GM12878 (cell line): ENCODE results near the gene EOMES. TPM values are rescaled to one million over a fixed set of nuclear protein-coding genes. Genes with fewer than 3 reads are reported as not detected.

Experiments
- BHLHE40 ChIP-seq, 2 experiments: fragments of 450-650 bp in 1 of 2; IDR thresholded peaks; 2 replicates each; pipeline ENCODE4 v1.6.1; 2011 to 2017; ENCODE audit warnings: low read depth in 2 of 2, borderline replicate concordance in 1 of 2, improper control_type of control experiment in 1 of 2, low read length in 1 of 2, mild to moderate bottlenecking in 1 of 2
- CREB1 ChIP-seq: IDR thresholded peaks from 2 replicates; pipeline ENCODE4 v1.6.1; 2012; ENCODE audit warnings: low read depth, mild to moderate bottlenecking, inconsistent platforms
- CTCF ChIP-seq, 3 experiments: IDR thresholded peaks in 2 of 3; conservative IDR thresholded peaks in 1 of 3; 2 replicates each; pipeline ENCODE4 v1.5.1; 2011; ENCODE audit warnings: low read depth in 3 of 3, low read length in 3 of 3, mild to moderate bottlenecking in 3 of 3, control low read depth in 2 of 3, moderate library complexity in 2 of 3, inconsistent platforms in 1 of 3, mixed read lengths in 1 of 3; ENCODE audit not compliant: control insufficient read depth in 2 of 3, insufficient read depth in 1 of 3; ENCODE audit errors: extremely low read depth in 1 of 3
- E2F8 ChIP-seq: fragments of 450-650 bp; IDR thresholded peaks from 2 replicates; pipeline ENCODE4 v1.6.1; 2018; ENCODE audit warnings: mild to moderate bottlenecking, low read depth, moderate library complexity; ENCODE audit not compliant: partially characterized antibody
- FOXK2 ChIP-seq: fragments of 450-650 bp; IDR thresholded peaks from 2 replicates; pipeline ENCODE4 v1.6.1; 2017; ENCODE audit warnings: mild to moderate bottlenecking, moderate library complexity
- HCFC1 ChIP-seq: fragments of 150-350 bp; IDR thresholded peaks from 2 replicates; pipeline ENCODE4 v1.6.1; 2014; ENCODE audit warnings: low read length
- HDGF ChIP-seq: fragments of 450-650 bp; IDR thresholded peaks from 2 replicates; pipeline ENCODE4 v1.6.1; 2016; ENCODE audit warnings: antibody characterized with exemption
- IKZF1 ChIP-seq: fragments of 450-650 bp; conservative IDR thresholded peaks from 2 replicates; pipeline ENCODE4 v1.6.1; 2017; ENCODE audit warnings: antibody characterized with exemption, mild to moderate bottlenecking
- NFXL1 ChIP-seq: fragments of 450-650 bp; IDR thresholded peaks from 2 replicates; pipeline ENCODE4 v1.6.1; 2017; ENCODE audit warnings: antibody characterized with exemption, mild to moderate bottlenecking, borderline replicate concordance
- PBX3 ChIP-seq: IDR thresholded peaks from 2 replicates; pipeline ENCODE4 v1.6.1; 2011; ENCODE audit warnings: mild to moderate bottlenecking, low read depth, low read length, moderate library complexity; ENCODE audit not compliant: insufficient replicate concordance
- RAD21 ChIP-seq: IDR thresholded peaks from 2 replicates; pipeline ENCODE4 v1.6.1; 2011; ENCODE audit warnings: mild to moderate bottlenecking, low read depth, low read length, moderate library complexity; ENCODE audit not compliant: insufficient read depth
- RAD51 ChIP-seq: fragments of 450-650 bp; IDR thresholded peaks from 2 replicates; pipeline ENCODE4 v1.6.1; 2016; ENCODE audit warnings: moderate library complexity, mild to moderate bottlenecking, inconsistent platforms
- SKIL ChIP-seq: fragments of 450-650 bp; IDR thresholded peaks from 2 replicates; pipeline ENCODE4 v1.6.1; 2017; ENCODE audit warnings: mild to moderate bottlenecking, low read depth, inconsistent platforms; ENCODE audit not compliant: poor library complexity, severe bottlenecking
- SMC3 ChIP-seq: IDR thresholded peaks from 2 replicates; pipeline ENCODE4 v1.6.1; 2011; ENCODE audit warnings: low read length, improper control_type of control experiment, borderline replicate concordance
- YY1 ChIP-seq: IDR thresholded peaks from 2 replicates; pipeline ENCODE4 v1.6.1; 2011; ENCODE audit warnings: low read depth, mild to moderate bottlenecking, low read length
- ZNF384 ChIP-seq: IDR thresholded peaks from 2 replicates; pipeline ENCODE4 v1.6.1; 2012; ENCODE audit warnings: low read depth, mild to moderate bottlenecking, low read length, improper control_type of control experiment, borderline replicate concordance
- ZNF622 ChIP-seq: fragments of 450-650 bp; IDR thresholded peaks from 2 replicates; pipeline ENCODE4 v1.6.1; 2017; ENCODE audit warnings: mild to moderate bottlenecking, inconsistent platforms
- ZNF687 ChIP-seq: fragments of 450-650 bp; IDR thresholded peaks from 2 replicates; pipeline ENCODE4 v1.6.1; 2017; ENCODE audit warnings: mild to moderate bottlenecking, moderate library complexity
- polyA plus RNA-seq, 11 experiments: library from polyadenylated mRNA; depleted of rRNA in 4 of 11; unstranded in 6 of 11; stranded (reverse) in 5 of 11; fragments of >200 nt; fragmentation: Nextera tagmentation in 4 of 11; fragmentation: Illumina TruSeq in 1 of 11; extraction: Ambion mirVana in 4 of 11; extraction: Trizol in 1 of 11; gene quantifications; 1 replicate in 1 of 11; 2 replicates in 10 of 11; pipeline versions ENCODE4 v1.2.1 to v1.2.3, GENCODE V29; 2011 to 2016; ENCODE audit warnings: inconsistent platforms in 2 of 11, missing spikeins in 2 of 11, low read depth in 1 of 11
- total RNA-seq, 4 experiments: library from RNA; depleted of rRNA in 3 of 4; stranded (reverse); fragments of >200 nt in 3 of 4; fragmentation: Illumina TruSeq in 1 of 4; extraction: Trizol in 1 of 4; gene quantifications; 2 replicates each; pipeline versions ENCODE4 v1.2.1 to v1.2.3, GENCODE V29; 2013 to 2021

Gene EOMES
- total and polyA plus RNA-seq, 10 of the 15 experiments (the other 5 are each of a cell fraction or from before 2014, with no cell fraction given) = 1.5 to 178 (median 4.5) TPM

- TF ChIP-seq E2F8 (no peak), CTCF (IDR thresholded peaks at IDR 0.05 in 2 of 3, conservative IDR thresholded peaks at IDR 0.05 in 1 of 3; ENCODE audit: control insufficient read depth in 2 of 3, extremely low read depth in 1 of 3, insufficient read depth in 1 of 3, low read depth in 3 of 3, low read length in 3 of 3) (peak; percentile 47 to 79 (median 61)), ZNF384 (peak; percentile 99), FOXK2 (no peak), SMC3 (peak; percentile 84), HDGF (no peak), ZNF622 (no peak), RAD51 (peak; percentile 86), CREB1 (peak; percentile 84), YY1 (0 out of 2 replicates have a peak, but pooled peaks have one; percentile 43), HCFC1 (no peak), RAD21 (peak; percentile 91), ZNF687 (no peak), BHLHE40 (IDR thresholded peaks at IDR 0.05; ENCODE audit: borderline replicate concordance in 1 of 2, low read depth in 2 of 2, low read length in 1 of 2) (0 out of 4 replicates have a peak, but pooled peaks of 1 of the 2 experiments have one; percentile 14), NFXL1 (no peak), SKIL (peak; percentile 45), IKZF1 (no peak), PBX3 (no peak)
Measured at GRCh38 chr3:27681249-27681748, 40.8 kb downstream of the EOMES start (continued).
